Astrocyte (in vitro differentiated cells and primary cell): ENCODE results near the gene NUP133.

Experiments used
- CTCF ChIP-seq: IDR thresholded peaks from 2 replicates; pipeline ENCODE4 v1.5.1; 2011; ENCODE audit warnings: low read depth, mild to moderate bottlenecking, inconsistent platforms, low read length, moderate library complexity; ENCODE audit not compliant: insufficient read depth
- EZH2 ChIP-seq: IDR thresholded peaks from 2 replicates; pipeline ENCODE4 v1.6.1; 2012; ENCODE audit warnings: mild to moderate bottlenecking, low read length, inconsistent platforms; ENCODE audit not compliant: insufficient read depth

- TF ChIP-seq EZH2 (no peak), CTCF (no peak)
Observed at GRCh38 chr1:229485318-229485717, 22.8 kb downstream of the NUP133 start.
